HL-60/S4 (cell line): ENCODE results near the gene KIAA1328.

Experiments used
- in situ Hi-C: fragments of 300-500 bp; cut with MboI; formaldehyde crosslinking; loops from 2 replicates; pipeline ENCODE4 v1.14.3; 2022; ENCODE audit warnings: low sequenced_read_pairs

The KIAA1328 gene

GRCh38 chr18:36942264-36942663, 113.3 kb downstream of the KIAA1328 start:
- in situ Hi-C loops: loop anchor here (25.0 kb wide), 1 partner anchor 95 kb away; no protein-coding TSS in a partner anchor

GRCh38 chr18:36947820-36948348, 119.0 kb downstream of the KIAA1328 start:
- in situ Hi-C loops: loop anchor here (25.0 kb wide), 1 partner anchor 89 kb away; no protein-coding TSS in a partner anchor

- in situ Hi-C loops: no loop called here
Observed at GRCh38 chr18:36950282-36950681, 121.4 kb downstream of the KIAA1328 start.

- in situ Hi-C loops: no loop called here
Observed at GRCh38 chr18:36950960-36951359, 122.0 kb downstream of the KIAA1328 start.

GRCh38 chr18:36953047-36953446, 124.1 kb downstream of the KIAA1328 start:
- in situ Hi-C loops: no loop called here

- in situ Hi-C loops: no loop called here
Observed at GRCh38 chr18:36960038-36960437, 131.1 kb downstream of the KIAA1328 start.

- in situ Hi-C loops: no loop called here
Observed at GRCh38 chr18:36963464-36963863, 134.5 kb downstream of the KIAA1328 start.

- in situ Hi-C loops: no loop called here
Observed at GRCh38 chr18:36974686-36975085, 145.8 kb downstream of the KIAA1328 start.

- in situ Hi-C loops: no loop called here
Observed at GRCh38 chr18:36977121-36977520, 148.2 kb downstream of the KIAA1328 start.

- in situ Hi-C loops: no loop called here
Observed at GRCh38 chr18:36993068-36993467, 164.1 kb downstream of the KIAA1328 start.

- in situ Hi-C loops: no loop called here
Observed at GRCh38 chr18:37006742-37007141, 177.8 kb downstream of the KIAA1328 start.

GRCh38 chr18:37012452-37012851, 183.5 kb downstream of the KIAA1328 start:
- in situ Hi-C loops: no loop called here

GRCh38 chr18:37019157-37019827, 190.4 kb downstream of the KIAA1328 start:
- in situ Hi-C loops: no loop called here

GRCh38 chr18:37033419-37033818, 204.5 kb downstream of the KIAA1328 start:
- in situ Hi-C loops: loop anchor here (25.0 kb wide), 1 partner anchor 96 kb away; no protein-coding TSS in a partner anchor

- in situ Hi-C loops: loop anchor here (25.0 kb wide), 1 partner anchor 105 kb away; no protein-coding TSS in a partner anchor
Observed at GRCh38 chr18:37042381-37042780, 213.5 kb downstream of the KIAA1328 start.

GRCh38 chr18:37055137-37055802, 226.3 kb downstream of the KIAA1328 start:
- in situ Hi-C loops: no loop called here

GRCh38 chr18:37064187-37064586, 235.3 kb downstream of the KIAA1328 start:
- in situ Hi-C loops: no loop called here

- in situ Hi-C loops: no loop called here
Observed at GRCh38 chr18:37065254-37065653, 236.3 kb downstream of the KIAA1328 start.

- in situ Hi-C loops: no loop called here
Observed at GRCh38 chr18:37084912-37085311, 256.0 kb downstream of the KIAA1328 start.

- in situ Hi-C loops: no loop called here
Observed at GRCh38 chr18:37085362-37085761, 256.4 kb downstream of the KIAA1328 start.

- in situ Hi-C loops: no loop called here
Observed at GRCh38 chr18:37107748-37108522, 279.0 kb downstream of the KIAA1328 start.
